ENCODE results near the gene CACNG7. TPM values are rescaled to one million over a fixed set of nuclear protein-coding genes. Genes with fewer than 3 reads are reported as not detected.

Gene CACNG7
- total and polyA plus RNA-seq, 4 donors, result not detected

- no peaks in the 10 kb centered on the region for H3K9me3 ChIP-seq (ENCODE audit: control insufficient read depth in 4 of 4, insufficient read depth in 3 of 4, low read length in 3 of 4)
- WGBS, 2 donors, result 51 to 52% methylated on average over 7 of the region's 7 CpGs
- DNase-seq, result no peak
- ATAC-seq (ENCODE audit: insufficient read depth, low FRiP score), result no peak
- peaks cover 0 to 6% (median 2%) of the 10 kb centered on the region in 3 donors for H3K27me3 ChIP-seq (ENCODE audit: control insufficient read depth in 3 of 3, insufficient read depth in 3 of 3, low read length in 2 of 3)
- H3K27ac ChIP-seq (ENCODE audit: low read depth in 1 of 2, low read length in 1 of 2), result no peak overlapping the region
- H3K4me1 ChIP-seq (ENCODE audit: control insufficient read depth in 5 of 5, insufficient read depth in 5 of 5, low read length in 5 of 5), result no peaks in the 10 kb centered on the region
- no peak overlapping the region for H3K9ac ChIP-seq (ENCODE audit: insufficient read depth in 1 of 2, low read length in 2 of 2)
- no peak overlapping the region for H3K4me3 ChIP-seq
- no peak for TF ChIP-seq CTCF (IDR thresholded peaks at IDR 0.05; ENCODE audit: control extremely low read depth, extremely low read depth)
- no peaks in the 10 kb centered on the region for H3K36me3 ChIP-seq (ENCODE audit: control insufficient read depth in 4 of 4, insufficient read depth in 4 of 4, low read length in 4 of 4)
Measured at GRCh38 chr19:53936029-53936428, 27.0 kb downstream of the CACNG7 start.

- Histone ChIP-seq H3K36me3 (ENCODE audit: control insufficient read depth in 4 of 4, insufficient read depth in 4 of 4, low read length in 4 of 4) (no peaks in the 10 kb centered on the region), H3K27ac (ENCODE audit: low read depth in 1 of 2, low read length in 1 of 2) (no peak overlapping the region), H3K27me3 (ENCODE audit: control insufficient read depth in 3 of 3, insufficient read depth in 3 of 3, low read length in 2 of 3) (peaks cover 7 to 43% (median 13%) of the 10 kb centered on the region in 3 donors), H3K9ac (ENCODE audit: insufficient read depth in 1 of 2, low read length in 2 of 2) (no peak overlapping the region), H3K9me3 (ENCODE audit: control insufficient read depth in 4 of 4, insufficient read depth in 3 of 4, low read length in 3 of 4) (peaks cover 0 to 12% (median 0%) of the 10 kb centered on the region in 4 donors), H3K4me1 (ENCODE audit: control insufficient read depth in 5 of 5, insufficient read depth in 5 of 5, low read length in 5 of 5) (no peaks in the 10 kb centered on the region), H3K4me3 (no peak overlapping the region)
- TF ChIP-seq CTCF (IDR thresholded peaks at IDR 0.05; ENCODE audit: control extremely low read depth, extremely low read depth), result no peak
- WGBS, 2 donors, result 6% methylated on average over 47 to 55 of the region's 55 CpGs
- DNase-seq (no peak), ATAC-seq (ENCODE audit: insufficient read depth, low FRiP score) (no peak)
Measured at GRCh38 chr19:53942001-53942786, 33.1 kb downstream of the CACNG7 start.

- Histone ChIP-seq H3K4me1 (ENCODE audit: control insufficient read depth in 5 of 5, insufficient read depth in 5 of 5, low read length in 5 of 5) (no peaks in the 10 kb centered on the region), H3K27ac (ENCODE audit: low read depth in 1 of 2, low read length in 1 of 2) (no peak overlapping the region), H3K36me3 (ENCODE audit: control insufficient read depth in 4 of 4, insufficient read depth in 4 of 4, low read length in 4 of 4) (no peaks in the 10 kb centered on the region), H3K4me3 (no peak overlapping the region), H3K9ac (ENCODE audit: insufficient read depth in 1 of 2, low read length in 2 of 2) (no peak overlapping the region), H3K27me3 (ENCODE audit: control insufficient read depth in 3 of 3, insufficient read depth in 3 of 3, low read length in 2 of 3) (peaks cover 7 to 43% (median 13%) of the 10 kb centered on the region in 3 donors), H3K9me3 (ENCODE audit: control insufficient read depth in 4 of 4, insufficient read depth in 3 of 4, low read length in 3 of 4) (peaks cover 0 to 12% (median 0%) of the 10 kb centered on the region in 4 donors)
- ATAC-seq (ENCODE audit: insufficient read depth, low FRiP score), result no peak
- no peak for DNase-seq
- 76 to 80% methylated on average over 4 of the region's 4 CpGs for WGBS, 2 donors
- TF ChIP-seq CTCF (IDR thresholded peaks at IDR 0.05; ENCODE audit: control extremely low read depth, extremely low read depth), result no peak
Measured at GRCh38 chr19:53944416-53944815, 35.3 kb downstream of the CACNG7 start.

All from lung (tissue), 12 donors.